HG03521 (cell line): ENCODE measurements around the gene SAMD9.
"Not testable (repeated sequence)": the region's sequence is repeated elsewhere in the genome, so short reads cannot be mapped to it uniquely, and the experiment has no call there.

Experiments
- ATAC-seq: cut with Tn5 transposase; IDR thresholded peaks from one replicate; pipeline ENCODE4 v1.9.1; 2021; ENCODE audit warnings: mild to moderate bottlenecking, moderate library complexity; ENCODE audit not compliant: unreplicated experiment

SAMD9 gene

DNA sequence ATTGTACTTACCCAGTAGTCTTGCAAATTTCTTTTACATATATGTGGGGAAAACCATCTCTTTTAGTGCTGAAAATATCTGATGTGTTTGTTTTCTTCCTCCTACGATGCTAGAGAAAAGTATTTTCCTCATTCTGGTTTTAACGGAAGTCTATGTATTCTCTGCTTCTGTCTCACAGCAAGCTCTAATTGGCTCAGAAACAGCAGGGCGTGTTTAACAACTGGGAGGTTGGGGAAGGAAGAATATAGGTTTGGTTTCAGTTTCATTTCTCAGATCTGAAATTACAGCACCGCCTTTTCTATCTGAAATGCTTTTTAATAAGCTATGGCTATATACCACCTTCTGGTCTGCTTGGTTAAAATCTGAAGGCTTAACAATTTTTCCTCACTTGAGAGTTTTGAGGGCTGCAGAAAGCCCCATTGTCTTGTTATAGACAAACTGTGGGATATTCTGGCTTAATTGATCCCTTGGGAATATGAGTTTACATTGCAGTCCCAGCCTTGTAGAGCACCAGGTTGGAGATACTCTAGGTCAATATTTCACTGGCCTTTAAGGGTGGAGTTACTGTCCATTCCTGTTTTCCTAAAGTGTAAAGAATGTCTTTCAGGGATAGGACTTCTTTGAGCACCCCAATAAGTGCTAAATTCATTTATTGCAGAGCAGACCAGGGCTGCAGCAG, at the start of gene SAMD9:
Gene SAMD9 (minus strand): TSS at position 128 of the 679 bp plus-strand sequence. CDS start 11,882 bp downstream, outside the sequence.
- ATAC-seq, result peak; percentile 100

DNA sequence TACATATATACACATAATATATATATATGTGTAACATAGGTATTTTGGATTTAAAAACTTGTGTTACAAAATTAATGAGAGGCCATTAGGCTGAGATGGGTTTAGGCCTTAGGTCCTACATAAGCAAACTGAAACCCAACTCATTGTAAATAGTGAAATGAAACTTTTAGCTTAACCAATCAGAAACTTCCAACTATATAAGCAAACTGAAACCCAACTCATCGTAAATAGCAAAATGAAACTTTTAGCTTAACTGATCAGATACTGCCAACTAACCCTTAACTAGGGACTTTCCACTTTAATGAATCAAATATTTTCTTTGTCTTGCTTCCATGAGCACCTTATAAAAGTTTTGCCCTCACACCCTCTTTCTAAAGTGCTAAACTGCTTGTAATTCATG, 47.7 kb upstream of the SAMD9 start:
- peak; percentile 95 for ATAC-seq

DNA sequence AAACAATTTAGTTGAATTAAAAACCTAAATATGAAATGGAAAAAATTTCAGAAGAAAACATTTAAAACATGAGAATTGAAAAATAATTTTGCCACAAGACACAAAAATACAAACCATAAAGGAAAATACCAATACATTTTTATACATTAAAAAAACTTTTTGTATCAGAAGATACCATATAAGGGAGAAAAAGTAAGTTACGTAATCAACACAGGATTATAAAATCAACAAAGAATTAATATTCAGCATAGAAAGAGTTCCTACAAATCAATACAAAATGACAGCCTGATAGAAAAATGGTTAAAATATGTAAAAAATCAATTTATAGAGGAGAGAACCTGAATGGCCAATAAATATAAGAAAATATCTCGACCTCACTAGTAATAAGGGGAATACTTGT, 47.0 kb upstream of the SAMD9 start:
- ATAC-seq, result no peak

DNA sequence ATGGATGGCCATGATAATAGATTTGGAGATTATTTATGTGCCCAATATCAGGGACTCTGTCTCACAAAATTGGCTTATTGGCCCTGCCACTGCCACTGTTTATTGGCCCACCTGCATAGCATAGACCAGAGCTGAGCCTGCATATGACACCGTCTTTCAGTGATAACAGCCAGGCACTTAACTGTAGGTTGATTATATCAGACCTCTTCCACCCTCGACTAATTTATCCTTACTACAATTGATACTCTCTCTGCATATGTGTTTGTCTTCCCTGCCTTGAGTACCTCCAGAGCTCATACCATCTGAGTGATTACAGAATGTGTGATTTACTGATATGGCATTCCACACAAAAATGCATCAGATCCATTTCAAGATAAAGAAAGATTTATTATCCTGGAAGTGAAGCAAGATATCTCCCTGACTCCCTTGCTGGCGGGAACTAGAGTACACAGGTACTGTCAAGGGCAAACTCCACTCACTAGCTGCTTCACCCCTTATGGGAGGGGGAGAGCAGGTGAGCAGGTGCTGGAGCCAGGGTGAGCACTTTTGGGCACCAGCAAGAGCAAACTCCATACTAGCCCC, 43.5 kb upstream of the SAMD9 start:
- ATAC-seq, result no peak

DNA sequence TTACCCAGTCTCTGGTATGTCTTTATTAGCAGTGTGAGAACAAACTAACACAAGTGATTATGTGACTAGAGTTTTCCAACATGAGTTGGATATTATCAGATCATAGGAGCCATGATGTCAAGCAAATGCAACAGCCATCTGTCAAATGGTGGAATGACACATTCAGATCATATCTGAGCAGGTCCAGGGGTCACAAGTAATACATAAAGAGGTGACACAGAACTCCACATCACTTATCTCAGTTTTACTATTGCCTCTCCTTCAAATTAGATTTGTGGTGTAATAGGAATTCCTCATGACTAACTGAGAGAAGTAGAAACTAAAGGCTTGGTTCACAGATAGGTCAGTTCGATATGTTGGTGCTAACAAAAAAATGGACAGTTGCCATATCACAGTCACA, 42.6 kb upstream of the SAMD9 start:
- no peak for ATAC-seq

DNA sequence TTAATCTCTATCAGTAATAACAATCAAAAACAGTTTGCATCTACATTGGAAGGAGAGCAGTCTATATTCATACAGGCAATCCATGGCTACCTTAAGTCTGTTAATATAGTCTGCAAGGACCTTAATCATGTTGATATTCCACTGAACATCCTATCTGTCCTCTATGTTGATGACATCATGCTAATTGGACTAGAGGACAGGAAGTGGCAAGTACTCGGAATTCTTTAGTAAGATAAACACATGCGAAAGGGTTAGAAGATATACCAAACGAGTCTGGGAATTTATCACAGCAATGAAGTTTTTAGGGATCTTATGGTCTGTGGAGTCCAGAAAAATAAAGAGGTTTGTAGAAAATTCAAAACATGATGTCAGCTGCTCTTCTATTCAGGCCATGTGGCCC, 41.7 kb upstream of the SAMD9 start:
- ATAC-seq, result no peak

DNA sequence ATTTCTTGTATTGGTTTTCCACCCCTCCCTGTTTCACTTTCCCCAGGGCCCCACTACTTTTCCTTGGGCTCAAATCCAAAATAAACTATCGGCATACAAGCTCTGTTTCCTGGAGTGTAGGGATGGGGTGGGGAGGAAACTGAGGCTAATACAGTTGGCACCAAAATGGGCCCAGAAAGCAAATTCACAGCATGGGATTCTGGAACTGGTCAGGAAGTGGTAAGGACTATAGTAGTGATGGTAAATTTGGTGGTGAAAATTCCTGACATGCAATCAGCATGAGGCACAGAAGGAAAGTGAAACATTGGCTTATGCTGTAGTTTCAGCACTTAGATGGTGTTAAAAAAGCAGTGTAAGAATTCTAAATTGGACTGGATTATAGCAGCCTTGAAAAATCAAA, 39.1 kb upstream of the SAMD9 start:
- ATAC-seq, result no peak

DNA sequence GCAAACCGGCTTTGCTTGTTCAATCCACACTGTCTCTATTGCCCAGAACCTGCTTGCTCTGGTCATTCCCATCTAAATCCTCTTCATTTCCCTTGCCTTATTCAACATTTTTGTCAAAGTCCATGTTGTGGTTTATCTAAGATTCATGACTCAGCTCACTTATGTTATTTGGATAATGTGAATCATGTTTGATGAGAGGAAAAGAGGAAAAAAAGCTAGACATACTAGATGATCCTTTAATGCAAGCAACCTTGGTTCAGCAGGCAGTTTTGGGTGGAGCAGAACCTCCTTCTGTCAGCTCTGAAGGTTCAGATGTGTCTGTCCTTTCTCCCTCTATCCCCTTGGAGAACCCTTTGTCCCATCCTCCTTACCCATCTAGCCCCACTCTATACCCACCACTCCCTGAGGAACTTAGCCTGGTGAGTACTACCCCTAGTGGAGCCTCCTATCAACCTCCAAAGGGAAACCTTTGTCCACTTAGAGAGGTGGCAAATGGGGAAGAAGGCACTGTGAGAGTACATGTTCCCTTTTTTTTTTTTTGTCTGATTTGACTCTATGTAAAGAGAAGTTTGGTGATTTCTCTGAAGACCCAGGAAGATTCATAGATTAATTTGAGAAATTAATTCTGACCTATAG, 32.5 kb upstream of the SAMD9 start:
- ATAC-seq, result no peak

DNA sequence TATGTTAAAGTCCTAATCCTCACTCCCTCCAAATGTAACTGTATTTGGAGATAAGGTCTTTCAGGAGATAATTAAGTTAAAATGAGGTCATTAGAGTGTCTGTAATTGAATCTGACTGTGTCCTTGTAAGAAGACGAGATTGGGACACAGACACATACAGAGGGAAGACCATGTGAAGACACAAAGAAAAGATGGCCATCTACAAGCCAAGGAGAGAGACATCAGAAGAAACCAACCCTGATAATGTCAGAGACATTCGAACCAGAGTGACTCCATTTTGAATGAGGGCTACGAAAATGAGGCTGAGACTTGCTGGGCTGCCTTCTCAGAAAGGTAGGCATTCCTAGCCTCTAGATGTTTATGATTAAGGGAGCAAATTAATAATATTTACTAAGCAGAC, 30.9 kb upstream of the SAMD9 start:
- ATAC-seq, result no peak

DNA sequence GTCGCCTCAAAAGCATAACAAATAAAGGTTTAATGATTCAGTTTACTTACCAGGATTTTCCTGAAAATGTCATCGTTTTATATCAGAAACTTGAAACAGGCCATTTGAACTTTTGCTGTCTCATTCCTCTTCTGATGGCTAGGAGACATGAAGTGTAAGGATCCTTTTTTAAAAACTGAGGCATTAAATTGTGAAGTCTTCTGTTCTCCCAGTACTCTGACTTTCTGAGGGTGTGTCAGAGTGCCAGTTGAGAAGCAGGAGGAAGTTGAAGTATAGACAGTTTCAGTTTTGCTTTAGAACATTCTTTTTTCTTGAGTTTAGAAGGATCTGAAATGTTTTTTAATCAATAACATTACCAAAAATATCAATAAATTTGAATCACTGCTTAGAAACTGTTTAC, 30.4 kb upstream of the SAMD9 start, which contains the start of gene SAMD9L:
Gene SAMD9L (minus strand): TSS at position 242 of the 400 bp plus-strand sequence. CDS start 12,414 bp downstream, outside the sequence.
- ATAC-seq, result peak; percentile 61

DNA sequence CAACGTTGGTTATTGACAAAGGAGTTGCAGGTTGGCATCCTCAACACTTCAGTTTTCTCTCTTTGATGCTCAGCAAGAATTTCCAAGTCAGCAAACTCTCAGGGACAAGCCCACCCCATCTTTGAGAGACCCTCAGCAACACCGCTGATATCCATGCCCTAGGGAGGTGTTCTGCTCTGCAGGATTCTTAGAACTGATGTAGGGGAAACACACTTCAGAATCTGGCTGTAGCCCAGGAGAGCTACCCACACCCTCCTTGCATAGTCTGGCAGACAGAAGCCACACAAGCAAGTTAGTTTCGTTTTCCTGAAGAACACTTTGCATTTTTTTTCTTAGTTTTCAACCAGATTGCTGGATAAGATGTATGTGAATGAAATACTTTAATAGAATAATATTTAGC, 29.6 kb upstream of the SAMD9 start:
- peak; percentile 63 for ATAC-seq

DNA sequence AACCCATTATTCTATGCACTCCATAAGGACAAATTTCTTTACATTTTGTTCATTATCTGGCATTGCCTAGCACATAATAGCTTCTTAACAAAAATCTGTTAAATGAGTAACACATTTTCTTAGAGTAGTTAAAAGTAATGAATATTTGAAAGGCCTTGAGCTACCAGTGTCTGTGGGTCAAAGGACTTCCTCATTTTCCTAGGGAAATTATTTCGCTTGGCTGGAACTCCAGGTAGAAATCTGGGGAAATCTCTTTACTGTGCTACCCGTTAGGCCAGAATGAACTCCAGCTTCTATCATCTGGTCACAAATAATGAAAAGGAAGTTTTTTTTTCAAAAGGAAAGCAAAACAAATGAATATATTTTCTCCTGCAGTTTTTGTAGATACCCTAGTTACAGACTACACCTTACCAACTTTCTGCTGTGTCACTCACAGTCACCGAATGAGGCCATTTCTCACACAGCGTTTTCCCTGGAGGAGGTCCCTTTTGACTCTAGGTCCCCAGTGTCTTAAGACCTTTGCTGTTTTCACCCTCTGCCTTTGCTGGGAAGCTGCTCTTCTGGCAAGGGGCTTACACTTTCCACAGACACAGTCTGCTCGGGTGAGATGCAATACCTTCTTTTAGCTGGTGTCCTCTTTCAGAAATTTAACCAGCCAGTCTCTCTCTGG, 28.8 kb upstream of the SAMD9 start:
- peak; percentile 39 for ATAC-seq

DNA sequence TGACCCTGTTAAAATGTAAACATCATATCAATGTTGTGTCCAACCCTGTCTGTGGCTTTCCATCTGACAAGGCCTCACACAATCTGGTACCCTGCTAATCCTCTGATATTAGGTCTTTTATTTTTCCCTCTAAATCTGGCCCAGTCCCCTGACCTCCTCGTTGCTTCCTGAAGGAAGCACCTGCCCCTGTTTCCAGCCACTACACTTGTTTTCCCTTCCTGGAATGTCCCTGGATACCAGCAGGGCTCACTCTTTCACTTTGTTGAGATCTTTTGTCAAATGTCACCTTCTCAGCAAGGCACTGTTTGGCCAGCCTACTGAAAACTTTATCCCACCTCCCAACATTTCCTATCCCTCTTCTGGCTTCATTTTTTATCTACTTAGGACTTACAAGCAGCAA, 28.3 kb upstream of the SAMD9 start:
- no peak for ATAC-seq

DNA sequence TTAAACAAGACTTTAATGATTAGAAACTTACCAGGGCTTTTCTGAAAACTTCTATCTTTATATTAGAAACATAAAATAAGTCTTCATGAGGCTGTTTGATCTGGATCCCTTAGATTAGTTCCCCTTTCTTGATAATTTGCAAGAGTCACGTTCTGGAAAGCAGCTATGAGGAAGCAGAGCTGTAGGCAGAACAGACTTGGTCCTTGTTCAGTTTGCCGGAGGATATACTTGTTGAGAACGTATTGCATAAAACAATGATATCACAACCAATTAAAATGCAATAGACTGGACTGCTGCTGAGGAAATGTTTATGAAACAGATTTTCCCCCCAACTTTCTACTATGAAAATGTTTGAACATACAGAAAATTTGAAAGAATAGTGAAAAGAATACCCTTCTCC, 27.6 kb upstream of the SAMD9 start:
- no peak for ATAC-seq

DNA sequence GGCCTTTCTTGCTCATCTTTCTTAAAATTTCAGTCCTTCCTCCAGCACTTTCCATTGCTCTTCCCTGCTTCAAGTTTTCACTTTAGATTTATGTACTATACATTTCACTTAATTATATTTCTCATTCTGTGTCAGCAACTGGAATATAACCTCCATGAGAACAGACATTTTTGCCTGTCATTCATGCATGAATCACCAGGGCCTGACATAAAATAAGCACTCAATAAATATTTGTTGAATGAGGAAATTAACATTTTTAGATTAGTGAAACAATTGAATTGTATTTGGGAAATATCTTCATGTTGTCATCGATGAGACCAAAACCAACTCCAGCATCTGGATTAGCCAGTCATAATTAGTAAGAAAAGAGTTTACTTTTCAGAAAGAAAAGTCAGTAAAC, 24.3 kb upstream of the SAMD9 start:
- ATAC-seq, result no peak

DNA sequence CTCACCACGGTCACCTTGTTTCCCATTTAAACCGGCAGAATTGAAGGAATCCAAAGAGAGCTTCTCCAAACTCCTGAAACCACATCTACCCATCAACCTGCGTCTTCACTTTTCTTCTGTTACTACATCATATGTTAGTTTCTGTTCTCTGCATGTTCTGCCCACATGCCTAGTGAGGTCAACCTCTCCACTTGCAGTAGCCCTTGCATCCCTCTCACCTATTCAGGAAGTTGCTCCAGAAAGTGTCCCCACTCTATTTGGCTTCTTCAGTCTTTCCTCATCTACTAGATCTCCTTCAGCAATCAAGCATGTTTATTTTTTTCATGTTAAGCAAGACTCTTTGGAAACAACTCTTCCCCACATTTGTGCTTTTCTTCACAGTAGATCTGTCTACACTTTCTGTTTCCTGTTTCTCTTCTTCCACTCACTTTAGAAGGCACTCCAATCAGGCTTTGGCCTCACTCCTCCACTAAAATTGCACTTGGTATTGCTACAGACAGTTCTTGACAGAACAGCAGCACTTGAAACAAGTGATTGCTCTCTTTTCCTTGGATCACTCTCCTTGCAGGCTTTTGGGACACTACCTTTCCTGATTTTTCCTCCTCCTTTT, 22.9 kb upstream of the SAMD9 start:
- ATAC-seq, result no peak

DNA sequence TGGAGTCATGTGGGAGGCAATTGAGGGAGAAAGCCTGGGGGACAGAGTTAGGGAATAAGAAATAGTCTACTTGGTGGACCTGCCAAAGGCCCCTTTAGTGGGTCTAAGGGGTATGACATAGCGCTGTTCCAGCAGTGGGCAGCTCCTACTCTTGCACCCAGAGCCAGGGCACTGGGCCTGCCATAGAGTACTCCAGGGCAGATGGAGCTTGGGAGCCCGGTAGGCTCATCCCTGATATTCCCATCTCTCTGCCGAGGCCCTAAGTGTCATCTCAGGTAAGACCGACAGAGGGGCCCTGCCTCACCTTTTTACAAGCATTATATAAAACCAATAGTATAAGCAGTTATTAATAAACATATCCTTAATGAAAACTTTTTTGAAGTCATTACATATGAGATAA, 20.8 kb upstream of the SAMD9 start:
- ATAC-seq, result no peak

DNA sequence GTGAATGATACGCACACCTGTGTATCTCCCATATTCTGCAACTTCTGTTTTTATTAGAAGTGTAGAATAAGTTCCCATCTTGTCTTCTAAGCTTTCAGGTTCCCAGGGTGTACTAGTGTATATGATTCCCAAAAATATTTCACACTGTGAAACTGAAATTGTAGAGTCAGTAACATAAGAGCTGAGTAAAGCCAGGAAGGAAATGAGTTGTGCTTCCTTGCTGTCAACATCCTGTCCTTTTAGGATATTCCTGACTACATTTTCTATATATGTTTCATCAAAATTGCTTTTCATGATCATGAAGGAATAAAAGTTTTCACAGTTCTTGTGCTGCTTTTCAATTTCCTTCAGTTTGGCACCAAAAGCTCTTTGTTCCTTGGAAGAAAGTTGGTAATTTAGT, 15.2 kb upstream of the SAMD9 start:
- ATAC-seq, result no peak

DNA sequence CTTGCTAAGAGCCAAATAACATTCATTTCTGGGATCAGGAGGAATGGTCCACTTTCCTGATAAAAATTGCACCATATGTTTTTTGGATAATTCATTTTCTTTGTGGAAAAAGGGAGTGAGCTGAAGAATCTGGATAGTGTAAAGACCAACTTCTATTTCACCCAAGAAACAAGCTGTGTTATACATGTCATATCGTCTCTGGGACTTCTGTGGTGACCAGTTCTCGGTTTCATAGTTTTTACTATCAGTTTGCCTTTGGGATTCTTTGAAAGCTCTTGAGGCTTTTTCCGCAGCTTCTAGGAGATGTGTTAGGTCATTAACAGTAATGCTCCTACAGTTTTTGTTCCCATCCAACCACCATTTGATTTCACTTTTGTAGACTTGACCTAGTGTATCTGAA, 14.4 kb upstream of the SAMD9 start:
- no peak for ATAC-seq

DNA sequence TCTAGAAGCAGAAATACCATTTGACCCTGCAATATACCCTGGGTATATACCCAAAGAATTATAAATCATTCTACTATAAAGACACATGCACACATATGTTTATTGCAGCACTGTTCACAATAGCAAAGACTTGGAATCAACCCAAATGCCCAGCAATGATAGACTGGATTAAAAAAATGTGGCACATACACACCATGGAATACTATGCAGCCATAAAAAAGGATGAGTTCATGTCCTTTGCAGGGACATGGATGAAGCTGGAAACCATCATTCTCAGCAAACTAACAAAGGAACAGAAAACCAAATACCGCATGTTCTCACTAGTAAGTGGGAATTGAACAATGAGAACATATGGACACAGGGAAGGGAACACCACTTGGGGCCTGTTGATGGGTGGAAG, 9.2 kb upstream of the SAMD9 start:
- ATAC-seq, result not testable (repeated sequence)

DNA sequence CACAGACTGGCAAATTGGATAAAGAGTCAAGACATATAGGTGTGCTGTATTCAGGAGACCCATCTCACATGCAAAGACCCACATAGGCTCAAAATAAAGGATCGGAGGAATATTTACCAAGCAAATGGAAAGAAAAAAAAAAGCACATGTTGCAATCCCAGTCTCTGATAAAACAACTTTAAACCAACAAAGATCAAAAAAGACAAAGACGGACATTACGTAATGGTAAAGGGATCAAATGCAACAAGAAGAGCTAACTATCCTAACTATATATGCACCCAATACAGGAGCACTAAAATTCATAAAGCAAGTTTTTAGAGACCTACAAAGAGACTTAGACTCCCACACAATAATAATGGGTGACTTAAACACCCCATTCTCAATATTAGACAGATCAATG, 5.8 kb upstream of the SAMD9 start:
- ATAC-seq, result not testable (repeated sequence)
